ENCODE data around the gene EIF3I.
A peak's percentile ranks its signal among the peaks of the same experiment; 100 is the strongest.

Gene EIF3I

GRCh38 chr1:32221980-32222755, at the start of gene EIF3I, which contains the start of gene TMEM234:
EIF3I (plus strand) TSS chr1:32222407; CDS start chr1:32222442, 35 bp downstream.
TMEM234 (minus strand) TSS chr1:32222353; CDS start chr1:32222322, 31 bp downstream.
- FAIRE-seq (peak; percentile 90), DNase-seq (ENCODE audit: extremely low spot score, insufficient read length, low read depth) (peak; percentile 92)

GRCh38 chr1:32172621-32173245, 49.5 kb upstream of the EIF3I start:
- no peak for FAIRE-seq
- no peak for DNase-seq (ENCODE audit: extremely low spot score, insufficient read length, low read depth)

- FAIRE-seq: no peak
- no peak for DNase-seq (ENCODE audit: extremely low spot score, insufficient read length, low read depth)
Measured at GRCh38 chr1:32178380-32179192, 43.6 kb upstream of the EIF3I start.

- FAIRE-seq (no peak), DNase-seq (ENCODE audit: extremely low spot score, insufficient read length, low read depth) (no peak)
Measured at GRCh38 chr1:32179193-32179442, 43.1 kb upstream of the EIF3I start.

GRCh38 chr1:32179443-32180185, 42.6 kb upstream of the EIF3I start, which contains the start of gene TXLNA:
TXLNA (plus strand) TSS chr1:32179675; CDS start chr1:32180346, 671 bp downstream.
- peak; percentile 96 for DNase-seq (ENCODE audit: extremely low spot score, insufficient read length, low read depth)
- FAIRE-seq: peak; percentile 92

- DNase-seq (ENCODE audit: extremely low spot score, insufficient read length, low read depth) (no peak), FAIRE-seq (peak; percentile 31)
Measured at GRCh38 chr1:32180186-32181060, 41.8 kb upstream of the EIF3I start.

GRCh38 chr1:32181065-32181464, 41.1 kb upstream of the EIF3I start:
- DNase-seq (ENCODE audit: extremely low spot score, insufficient read length, low read depth): no peak
- no peak for FAIRE-seq

- FAIRE-seq (no peak), DNase-seq (ENCODE audit: extremely low spot score, insufficient read length, low read depth) (no peak)
Measured at GRCh38 chr1:32181563-32181962, 40.6 kb upstream of the EIF3I start.

- no peak for FAIRE-seq
- DNase-seq (ENCODE audit: extremely low spot score, insufficient read length, low read depth): no peak
Measured at GRCh38 chr1:32182060-32182459, 40.1 kb upstream of the EIF3I start.

GRCh38 chr1:32184650-32185049, 37.6 kb upstream of the EIF3I start:
- DNase-seq (ENCODE audit: extremely low spot score, insufficient read length, low read depth) (no peak), FAIRE-seq (no peak)

- DNase-seq (ENCODE audit: extremely low spot score, insufficient read length, low read depth) (no peak), FAIRE-seq (no peak)
Measured at GRCh38 chr1:32186077-32186476, 36.1 kb upstream of the EIF3I start.

- FAIRE-seq: no peak
- DNase-seq (ENCODE audit: extremely low spot score, insufficient read length, low read depth): no peak
Measured at GRCh38 chr1:32186491-32186890, 35.7 kb upstream of the EIF3I start.

- FAIRE-seq: no peak
- DNase-seq (ENCODE audit: extremely low spot score, insufficient read length, low read depth): no peak
Measured at GRCh38 chr1:32187850-32188249, 34.4 kb upstream of the EIF3I start.

- DNase-seq (ENCODE audit: extremely low spot score, insufficient read length, low read depth) (no peak), FAIRE-seq (no peak)
Measured at GRCh38 chr1:32192220-32192948, 29.8 kb upstream of the EIF3I start.

- FAIRE-seq: no peak
- no peak for DNase-seq (ENCODE audit: extremely low spot score, insufficient read length, low read depth)
Measured at GRCh38 chr1:32194984-32195383, 27.2 kb upstream of the EIF3I start.

GRCh38 chr1:32195531-32195930, 26.7 kb upstream of the EIF3I start:
- FAIRE-seq (no peak), DNase-seq (ENCODE audit: extremely low spot score, insufficient read length, low read depth) (no peak)

GRCh38 chr1:32195972-32196823, 26.0 kb upstream of the EIF3I start:
- FAIRE-seq (no peak), DNase-seq (ENCODE audit: extremely low spot score, insufficient read length, low read depth) (no peak)

GRCh38 chr1:32197074-32197473, 25.1 kb upstream of the EIF3I start:
- FAIRE-seq (no peak), DNase-seq (ENCODE audit: extremely low spot score, insufficient read length, low read depth) (no peak)
